Fibroblast of skin of right quadriceps (primary cell): ENCODE results near the gene CMTM2.
"Not testable (repeated sequence)": the region's sequence is repeated elsewhere in the genome, so short reads cannot be mapped to it uniquely, and the experiment has no call there.

Experiments used
- DNase-seq: peaks from one replicate; pipeline ENCODE4 v3.0.0-alpha.2; 2013

CMTM2 gene

GRCh38 chr16:66587881-66588600 lies 8.8 kb downstream of the CMTM2 start:
- DNase-seq: no peak

- no peak for DNase-seq
Observed at GRCh38 chr16:66588981-66589713, 9.9 kb downstream of the CMTM2 start.

GRCh38 chr16:66590322-66590721 lies 11.1 kb downstream of the CMTM2 start:
- DNase-seq: no peak

GRCh38 chr16:66591018-66591417 lies 11.8 kb downstream of the CMTM2 start:
- no peak for DNase-seq

GRCh38 chr16:66592241-66592640 lies 13.0 kb downstream of the CMTM2 start:
- DNase-seq: no peak

GRCh38 chr16:66592814-66593213 lies 13.6 kb downstream of the CMTM2 start:
- no peak for DNase-seq

- DNase-seq: no peak
Observed at GRCh38 chr16:66594739-66595138, 15.5 kb downstream of the CMTM2 start.

- DNase-seq: not testable (repeated sequence)
Observed at GRCh38 chr16:66596559-66596958, 17.3 kb downstream of the CMTM2 start.

GRCh38 chr16:66596986-66597848 lies 18.0 kb downstream of the CMTM2 start:
- DNase-seq: no peak

- no peak for DNase-seq
Observed at GRCh38 chr16:66598111-66598510, 18.8 kb downstream of the CMTM2 start.

- DNase-seq: no peak
Observed at GRCh38 chr16:66599726-66600125, 20.5 kb downstream of the CMTM2 start.

- no peak for DNase-seq
Observed at GRCh38 chr16:66600477-66600876, 21.2 kb downstream of the CMTM2 start.

- DNase-seq: no peak
Observed at GRCh38 chr16:66601471-66601870, 22.2 kb downstream of the CMTM2 start.

- DNase-seq: peak; percentile 68
Observed at GRCh38 chr16:66603537-66604375, 24.5 kb downstream of the CMTM2 start.

- DNase-seq: peak; percentile 64
Observed at GRCh38 chr16:66604376-66605176, 25.3 kb downstream of the CMTM2 start, which contains the start of gene CMTM3. TSS of gene CMTM3 (plus strand) at chr16:66604704. CDS start at chr16:66604806, 102 bp downstream.

GRCh38 chr16:66605177-66605978 lies 26.1 kb downstream of the CMTM2 start:
- peak; percentile 31 for DNase-seq

GRCh38 chr16:66605979-66606751 lies 26.9 kb downstream of the CMTM2 start:
- no peak for DNase-seq

GRCh38 chr16:66608241-66609138 lies 29.2 kb downstream of the CMTM2 start:
- peak; percentile 88 for DNase-seq

GRCh38 chr16:66609139-66609510 lies 29.9 kb downstream of the CMTM2 start:
- no peak for DNase-seq
